ENCODE data around the gene MAGI2. TPM values are rescaled to one million over a fixed set of nuclear protein-coding genes. Genes with fewer than 3 reads are reported as not detected.

MAGI2 gene
- total RNA-seq, 1 experiment from 2014 or later, result 0.22 TPM

DNA sequence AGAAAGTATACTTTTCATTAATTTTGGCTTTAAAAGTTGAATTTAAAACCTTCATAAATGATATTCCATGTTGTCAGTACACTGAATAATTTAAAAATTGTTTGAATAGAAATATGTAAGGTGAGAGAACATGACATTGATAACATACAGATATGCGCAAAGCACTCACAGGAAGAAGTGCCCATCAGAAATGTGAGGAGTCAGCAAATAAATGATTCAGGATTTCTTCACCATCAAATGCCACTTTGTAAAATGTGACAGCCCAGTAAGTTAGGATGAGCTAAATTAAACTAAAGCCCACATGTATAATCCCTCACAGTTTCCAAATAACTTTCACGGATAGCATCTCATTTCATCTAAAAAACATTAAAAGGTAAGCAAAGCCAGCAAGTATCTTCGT is 417.6 kb downstream of the MAGI2 start:
- H3K4me1 ChIP-seq (ENCODE audit: control insufficient read depth in 1 of 2, insufficient read depth in 2 of 2, low read length in 2 of 2), result no peaks in the 10 kb centered on the region
- no TSS peak for BruUV-seq (replicated peaks)
- H3K27me3 ChIP-seq (ENCODE audit: insufficient read depth, low read length), result no peaks in the 10 kb centered on the region
- H3K36me3 ChIP-seq (ENCODE audit: control insufficient read depth in 1 of 2, insufficient read depth in 2 of 2, low read length in 2 of 2), result no peaks in the 10 kb centered on the region
- POLR2A ChIA-PET, result interaction anchor here (0.5 kb wide), 1 partner anchor 24 kb away, joined by 5 read pairs; no protein-coding TSS in a partner anchor
- H3K4me3 ChIP-seq (replicated peaks in 1 of 2; ENCODE audit: low read depth in 1 of 2, low read length in 2 of 2), result no peak overlapping the region
- H2AFZ ChIP-seq (ENCODE audit: low read depth, low read length, poor library complexity, severe bottlenecking), result no peak overlapping the region
- CTCF ChIA-PET, result no interaction called here
- DNase-seq (ENCODE audit: low read depth, low spot score) (no peak), ATAC-seq (no peak)
- H3K9ac ChIP-seq (ENCODE audit: low read length), result no peak overlapping the region
- no peaks in the 10 kb centered on the region for H3K9me3 ChIP-seq (ENCODE audit: control insufficient read depth in 1 of 2, insufficient read depth in 1 of 2, low read depth in 1 of 2, low read length in 2 of 2)
- RAD21 ChIA-PET (ENCODE audit: low non-redundant PET in 1 of 2, low total read pairs in 2 of 2, uncharacterized antibody in 2 of 2, unreplicated experiment in 2 of 2), result no interaction called here
- no peak overlapping the region for H3K4me2 ChIP-seq (ENCODE audit: low read length)
- no peak overlapping the region for H3K27ac ChIP-seq (ENCODE audit: low read depth, low read length)
- no peaks in the 10 kb centered on the region for H3K79me2 ChIP-seq (ENCODE audit: insufficient read depth, low read length)
- intact Hi-C loops (cut with micrococcal nuclease), result loop anchor here (5.0 kb wide), 1 partner anchor 49 kb away; no protein-coding TSS in a partner anchor
- H4K20me1 ChIP-seq (ENCODE audit: insufficient read depth), result no peaks in the 10 kb centered on the region
- H3K9me2 ChIP-seq (ENCODE audit: insufficient read depth), result no peaks in the 10 kb centered on the region
- no peak for TF ChIP-seq ATF3 (IDR thresholded peaks at IDR 0.05)
- no peak for TF ChIP-seq SIN3A (IDR thresholded peaks at IDR 0.05; ENCODE audit: low read depth)
- TF ChIP-seq EZH2 (IDR thresholded peaks at IDR 0.05), result no peak
- no peak for TF ChIP-seq JUND (IDR thresholded peaks at IDR 0.05)
- no peak for TF ChIP-seq RAD21 (IDR thresholded peaks at IDR 0.05; ENCODE audit: low read depth)
- TF ChIP-seq CEBPB (IDR thresholded peaks at IDR 0.05; ENCODE audit: low read depth), result no peak
- no peak for TF ChIP-seq YY1 (IDR thresholded peaks at IDR 0.05; ENCODE audit: extremely low read depth, insufficient replicate concordance, low read depth, low read length)
- TF ChIP-seq CBX3 (IDR thresholded peaks at IDR 0.05; ENCODE audit: low read depth), result no peak
- no peak for TF ChIP-seq TCF7L2 (IDR thresholded peaks at IDR 0.05; ENCODE audit: borderline replicate concordance, extremely low read depth, insufficient read depth, insufficient read length)
- TF ChIP-seq, protein P1, sequence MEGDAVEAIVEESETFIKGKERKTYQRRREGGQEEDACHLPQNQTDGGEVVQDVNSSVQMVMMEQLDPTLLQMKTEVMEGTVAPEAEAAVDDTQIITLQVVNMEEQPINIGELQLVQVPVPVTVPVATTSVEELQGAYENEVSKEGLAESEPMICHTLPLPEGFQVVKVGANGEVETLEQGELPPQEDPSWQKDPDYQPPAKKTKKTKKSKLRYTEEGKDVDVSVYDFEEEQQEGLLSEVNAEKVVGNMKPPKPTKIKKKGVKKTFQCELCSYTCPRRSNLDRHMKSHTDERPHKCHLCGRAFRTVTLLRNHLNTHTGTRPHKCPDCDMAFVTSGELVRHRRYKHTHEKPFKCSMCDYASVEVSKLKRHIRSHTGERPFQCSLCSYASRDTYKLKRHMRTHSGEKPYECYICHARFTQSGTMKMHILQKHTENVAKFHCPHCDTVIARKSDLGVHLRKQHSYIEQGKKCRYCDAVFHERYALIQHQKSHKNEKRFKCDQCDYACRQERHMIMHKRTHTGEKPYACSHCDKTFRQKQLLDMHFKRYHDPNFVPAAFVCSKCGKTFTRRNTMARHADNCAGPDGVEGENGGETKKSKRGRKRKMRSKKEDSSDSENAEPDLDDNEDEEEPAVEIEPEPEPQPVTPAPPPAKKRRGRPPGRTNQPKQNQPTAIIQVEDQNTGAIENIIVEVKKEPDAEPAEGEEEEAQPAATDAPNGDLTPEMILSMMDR (IDR thresholded peaks at IDR 0.05 in 2 of 3, conservative IDR thresholded peaks at IDR 0.05 in 1 of 3; ENCODE audit: borderline replicate concordance in 1 of 3, insufficient read depth in 1 of 3, low read depth in 2 of 3, low read length in 2 of 3), result no peak
- no peak for TF ChIP-seq SRF (IDR thresholded peaks at IDR 0.05; ENCODE audit: low read depth)
- no peak for TF ChIP-seq FOSL1 (IDR thresholded peaks at IDR 0.05; ENCODE audit: low read depth)
- TF ChIP-seq, protein P2, sequence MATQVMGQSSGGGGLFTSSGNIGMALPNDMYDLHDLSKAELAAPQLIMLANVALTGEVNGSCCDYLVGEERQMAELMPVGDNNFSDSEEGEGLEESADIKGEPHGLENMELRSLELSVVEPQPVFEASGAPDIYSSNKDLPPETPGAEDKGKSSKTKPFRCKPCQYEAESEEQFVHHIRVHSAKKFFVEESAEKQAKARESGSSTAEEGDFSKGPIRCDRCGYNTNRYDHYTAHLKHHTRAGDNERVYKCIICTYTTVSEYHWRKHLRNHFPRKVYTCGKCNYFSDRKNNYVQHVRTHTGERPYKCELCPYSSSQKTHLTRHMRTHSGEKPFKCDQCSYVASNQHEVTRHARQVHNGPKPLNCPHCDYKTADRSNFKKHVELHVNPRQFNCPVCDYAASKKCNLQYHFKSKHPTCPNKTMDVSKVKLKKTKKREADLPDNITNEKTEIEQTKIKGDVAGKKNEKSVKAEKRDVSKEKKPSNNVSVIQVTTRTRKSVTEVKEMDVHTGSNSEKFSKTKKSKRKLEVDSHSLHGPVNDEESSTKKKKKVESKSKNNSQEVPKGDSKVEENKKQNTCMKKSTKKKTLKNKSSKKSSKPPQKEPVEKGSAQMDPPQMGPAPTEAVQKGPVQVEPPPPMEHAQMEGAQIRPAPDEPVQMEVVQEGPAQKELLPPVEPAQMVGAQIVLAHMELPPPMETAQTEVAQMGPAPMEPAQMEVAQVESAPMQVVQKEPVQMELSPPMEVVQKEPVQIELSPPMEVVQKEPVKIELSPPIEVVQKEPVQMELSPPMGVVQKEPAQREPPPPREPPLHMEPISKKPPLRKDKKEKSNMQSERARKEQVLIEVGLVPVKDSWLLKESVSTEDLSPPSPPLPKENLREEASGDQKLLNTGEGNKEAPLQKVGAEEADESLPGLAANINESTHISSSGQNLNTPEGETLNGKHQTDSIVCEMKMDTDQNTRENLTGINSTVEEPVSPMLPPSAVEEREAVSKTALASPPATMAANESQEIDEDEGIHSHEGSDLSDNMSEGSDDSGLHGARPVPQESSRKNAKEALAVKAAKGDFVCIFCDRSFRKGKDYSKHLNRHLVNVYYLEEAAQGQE (IDR thresholded peaks at IDR 0.05; ENCODE audit: low read depth), result no peak
- TF ChIP-seq ZNF274 (IDR thresholded peaks at IDR 0.05; ENCODE audit: low read depth, low read length), result no peak
- TF ChIP-seq SP1 (IDR thresholded peaks at IDR 0.05; ENCODE audit: low read depth), result no peak
- no peak for TF ChIP-seq ELF1 (IDR thresholded peaks at IDR 0.05; ENCODE audit: borderline replicate concordance, low read depth)
- TF ChIP-seq, protein P3, sequence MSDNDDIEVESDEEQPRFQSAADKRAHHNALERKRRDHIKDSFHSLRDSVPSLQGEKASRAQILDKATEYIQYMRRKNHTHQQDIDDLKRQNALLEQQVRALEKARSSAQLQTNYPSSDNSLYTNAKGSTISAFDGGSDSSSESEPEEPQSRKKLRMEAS (IDR thresholded peaks at IDR 0.05), result no peak
- no peak for TF ChIP-seq EGR1 (IDR thresholded peaks at IDR 0.05; ENCODE audit: low read depth)
- no peak for TF ChIP-seq POLR2AphosphoS5 (IDR thresholded peaks at IDR 0.05; ENCODE audit: low read depth, low read length)
